GM21423 (cell line): ENCODE results near the gene EPS8L3.
A peak's percentile ranks its signal among the peaks of the same experiment; 100 is the strongest.

Experiments used
- ATAC-seq: cut with Tn5 transposase; IDR thresholded peaks from one replicate; pipeline ENCODE4 v1.9.1; 2021; ENCODE audit warnings: mild to moderate bottlenecking, moderate library complexity; ENCODE audit not compliant: unreplicated experiment

EPS8L3 gene

GRCh38 chr1:109782927-109783326 lies 19.2 kb upstream of the EPS8L3 start:
- ATAC-seq, result no peak

GRCh38 chr1:109782514-109782913 lies 18.8 kb upstream of the EPS8L3 start:
- no peak for ATAC-seq

DNA sequence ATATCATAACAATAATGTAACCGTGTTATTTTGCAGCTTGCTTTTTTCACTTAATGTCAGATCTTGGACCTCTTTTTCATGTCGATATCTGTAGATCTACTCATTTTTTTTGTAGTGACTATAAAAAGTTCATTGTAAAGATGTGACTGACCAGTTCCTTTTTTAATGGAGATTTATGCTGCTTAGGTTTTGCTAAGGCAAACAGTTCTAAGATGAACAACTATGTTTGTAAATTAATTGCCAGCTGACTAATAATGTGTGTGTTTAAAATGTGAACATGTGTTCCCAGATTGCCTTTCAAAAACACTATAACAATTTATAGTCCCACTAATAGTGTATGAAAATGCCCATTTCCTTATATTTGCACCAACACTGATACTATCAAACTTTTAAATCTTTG lies 18.1 kb upstream of the EPS8L3 start:
- ATAC-seq, result no peak

DNA sequence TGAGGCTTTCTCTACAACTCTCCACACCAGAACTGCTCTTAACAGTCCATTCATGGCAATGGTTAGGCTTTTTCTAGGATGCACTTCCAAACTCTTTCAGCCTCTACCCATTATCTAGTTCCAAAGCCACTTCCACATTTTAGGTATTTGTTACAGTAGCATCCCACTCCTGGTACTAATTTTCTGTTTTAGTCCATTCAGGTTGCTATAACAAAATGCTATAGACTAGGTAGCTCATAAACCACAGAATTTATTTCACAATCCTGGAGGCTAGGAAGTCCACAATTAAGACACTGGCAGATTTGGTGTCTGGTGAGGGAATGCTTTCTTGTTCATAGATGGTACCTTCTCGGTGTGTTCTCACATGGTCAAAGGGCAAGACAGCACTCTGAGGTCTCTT lies 17.3 kb upstream of the EPS8L3 start:
- no peak for ATAC-seq

GRCh38 chr1:109777980-109778625 lies 14.4 kb upstream of the EPS8L3 start:
- ATAC-seq, result no peak

DNA sequence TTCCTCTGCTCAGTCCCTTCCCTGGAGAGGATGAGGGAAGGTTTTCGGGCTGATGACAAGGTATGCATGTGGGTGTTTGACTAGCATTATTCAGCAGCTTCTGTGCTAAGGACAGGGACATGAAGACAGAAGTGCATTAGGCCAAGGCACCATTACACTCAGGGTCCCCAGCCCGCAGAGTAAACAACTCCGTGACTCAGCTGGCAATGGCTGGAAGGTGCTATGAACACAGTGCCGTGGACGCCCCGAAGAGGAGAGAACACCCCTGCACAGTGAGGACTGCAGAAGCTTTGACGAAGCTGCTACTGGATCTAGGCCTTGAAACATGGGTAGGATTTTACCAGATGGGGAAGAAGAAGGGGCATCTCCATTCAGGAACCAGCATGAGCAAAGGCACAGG lies 13.7 kb upstream of the EPS8L3 start:
- ATAC-seq, result no peak

DNA sequence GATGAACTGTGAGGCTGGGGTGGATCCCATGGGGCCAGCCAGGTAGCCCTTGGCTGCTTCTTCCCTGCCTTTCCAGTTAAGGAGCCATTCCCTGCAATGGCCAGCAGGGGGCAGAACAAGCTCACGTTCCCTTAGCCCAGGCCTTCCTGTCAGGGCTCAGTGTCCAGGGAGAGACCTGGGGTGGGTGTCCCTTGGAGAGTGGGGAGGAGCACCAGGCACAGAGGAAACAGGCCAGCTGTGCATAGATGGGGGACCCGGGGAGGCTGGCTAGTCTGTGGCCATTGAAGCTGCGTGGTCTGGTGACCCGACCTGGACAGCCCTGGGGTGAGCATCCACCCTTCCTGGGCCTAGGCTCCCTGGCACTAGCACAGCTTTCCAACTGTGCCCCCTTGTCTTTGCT lies 13.2 kb upstream of the EPS8L3 start:
- peak; percentile 45 for ATAC-seq

- no peak for ATAC-seq
Measured at GRCh38 chr1:109776206-109776835, 12.6 kb upstream of the EPS8L3 start.

- no peak for ATAC-seq
Measured at GRCh38 chr1:109775398-109775797, 11.7 kb upstream of the EPS8L3 start.

- ATAC-seq, result no peak
Measured at GRCh38 chr1:109773900-109774485, 10.3 kb upstream of the EPS8L3 start.

DNA sequence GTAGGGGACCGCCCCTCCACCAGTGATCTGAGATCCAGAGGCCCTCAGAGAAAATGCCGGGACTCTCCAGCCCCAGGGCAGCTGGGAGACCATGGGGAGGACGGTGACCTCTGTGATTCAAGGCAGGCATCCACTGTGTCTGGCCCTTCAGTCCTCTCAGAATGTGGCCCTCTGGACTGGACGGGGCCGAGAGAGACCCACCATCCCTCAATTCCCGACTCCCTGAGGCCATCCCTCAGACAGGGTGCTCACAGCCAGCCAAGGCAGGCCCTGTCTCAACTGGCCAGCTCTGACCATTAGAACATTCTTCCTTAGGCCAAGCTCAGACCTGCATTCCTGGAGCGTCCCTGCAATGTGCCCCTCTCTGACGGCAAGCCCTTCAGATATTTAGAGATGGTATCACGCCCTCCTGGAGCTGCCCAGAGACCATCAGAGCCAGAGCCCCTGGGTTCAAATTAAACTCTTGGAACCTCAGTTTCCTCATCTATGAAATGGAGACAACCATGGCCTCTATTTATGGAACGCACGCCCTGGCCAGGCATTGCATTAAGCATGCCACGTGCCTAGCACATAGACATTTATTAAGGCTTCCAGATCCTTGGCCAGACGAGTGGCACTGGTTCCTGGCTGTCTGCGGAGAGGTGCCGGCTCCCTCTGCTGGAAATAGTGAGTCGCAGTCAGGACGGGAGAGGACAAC lies 9.6 kb upstream of the EPS8L3 start:
- peak; percentile 73 for ATAC-seq

DNA sequence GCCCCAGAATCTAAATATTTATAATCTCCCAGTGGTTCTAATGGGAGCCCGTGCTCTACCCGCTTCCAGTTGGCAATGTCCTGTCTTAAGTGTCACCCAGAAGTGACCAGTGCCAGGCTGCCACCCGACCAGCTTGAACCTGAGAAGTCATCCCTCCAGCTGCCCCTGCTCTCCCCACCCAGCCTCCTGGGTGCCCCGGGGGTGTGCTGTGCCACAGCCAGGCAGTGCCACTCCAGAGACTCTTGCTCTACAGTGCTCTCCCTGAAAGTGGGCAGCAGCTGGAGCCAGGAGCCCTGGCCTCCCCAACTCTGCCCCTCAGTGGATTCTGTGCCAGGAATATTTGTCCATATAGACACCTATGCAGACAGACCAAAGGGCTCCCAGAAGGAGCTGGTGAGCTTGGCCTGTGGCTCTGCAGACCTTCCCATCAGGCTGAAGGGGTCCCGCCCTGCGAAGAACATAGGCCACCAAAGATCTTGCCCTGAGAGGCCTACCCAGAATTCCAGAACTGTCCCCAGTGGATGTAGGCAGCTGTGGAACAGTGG lies 9.0 kb upstream of the EPS8L3 start:
- ATAC-seq, result no peak

DNA sequence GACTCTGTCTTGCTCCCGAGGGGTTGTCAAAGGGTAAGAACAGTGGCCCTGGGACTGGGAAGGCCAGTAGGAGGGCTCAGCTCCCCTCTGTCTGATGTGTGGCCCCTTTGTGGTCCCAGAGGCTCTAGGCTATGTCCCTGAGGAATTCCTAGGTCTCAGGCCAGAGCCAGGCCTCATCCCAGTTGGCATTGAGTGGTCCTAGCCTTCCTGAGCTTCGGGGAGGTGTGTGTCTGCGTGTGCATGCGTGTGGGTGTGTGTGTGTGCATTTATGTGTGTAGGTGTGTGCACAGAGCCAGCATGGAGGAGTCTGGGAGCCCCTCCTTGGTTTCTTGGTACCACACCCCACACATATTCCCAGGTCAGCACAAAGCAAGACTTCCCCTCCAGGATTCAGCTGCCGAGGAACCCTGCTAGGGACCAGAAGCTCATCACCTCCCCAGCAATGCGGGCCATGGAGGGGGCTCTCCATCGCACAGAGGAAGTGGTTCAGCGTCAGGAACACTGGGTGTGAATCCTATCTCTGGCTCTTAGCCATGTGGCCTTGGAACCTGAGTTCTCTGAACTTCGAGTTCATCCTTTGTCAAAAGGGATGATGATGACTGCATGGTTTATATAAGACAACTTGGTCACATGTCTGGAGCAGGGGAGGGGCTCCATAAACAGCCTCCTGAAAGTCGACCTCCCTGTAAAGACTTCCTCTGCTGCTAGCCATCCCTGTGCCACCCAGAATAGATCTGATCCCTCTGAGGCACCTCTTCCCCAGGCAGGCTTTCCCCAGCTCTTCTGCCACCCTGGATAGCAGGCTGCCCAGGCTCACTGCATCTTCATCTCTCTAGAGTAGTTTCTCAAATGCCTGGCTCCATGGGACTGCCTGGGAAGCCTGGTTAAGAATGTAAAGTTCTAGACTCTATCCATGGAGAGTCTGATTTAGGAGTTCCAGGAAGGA lies 8.3 kb upstream of the EPS8L3 start:
- ATAC-seq, result no peak

GRCh38 chr1:109770331-109771095 lies 6.8 kb upstream of the EPS8L3 start:
- no peak for ATAC-seq

DNA sequence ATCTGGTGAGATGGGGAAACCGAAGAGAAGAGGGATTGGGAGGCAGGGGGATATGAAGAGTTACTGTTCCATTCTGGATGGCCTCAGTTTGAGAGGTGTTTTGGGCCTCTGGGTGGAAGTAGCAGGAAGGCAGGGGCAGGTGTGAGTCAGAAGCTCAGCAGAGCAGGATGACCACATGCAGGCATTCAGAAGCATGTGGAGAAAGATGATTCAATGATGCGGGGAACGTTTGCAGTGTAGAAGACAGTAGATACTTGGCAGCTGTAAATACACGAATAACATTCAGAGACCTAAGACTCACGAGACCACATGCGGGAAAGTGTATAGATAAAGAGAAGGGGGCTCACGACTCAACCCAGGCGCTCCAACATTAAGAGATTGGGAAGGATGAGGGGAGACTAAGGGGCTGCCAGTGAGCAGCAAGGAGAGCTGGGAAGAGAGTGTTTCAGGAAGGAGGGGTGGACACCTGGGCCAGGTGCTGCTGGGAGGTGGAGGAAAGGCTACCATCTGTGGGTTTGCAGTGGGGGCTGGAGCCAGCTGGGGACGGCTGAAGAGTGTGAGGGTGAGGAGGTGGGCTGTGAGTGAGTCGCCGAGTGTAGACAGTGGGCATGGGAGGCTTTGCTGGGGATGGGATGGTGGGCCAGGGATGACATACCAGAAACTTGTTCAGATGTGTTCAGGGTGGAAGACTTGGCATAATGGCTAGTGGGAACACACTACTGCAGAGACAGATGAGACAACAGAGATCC lies 5.8 kb upstream of the EPS8L3 start:
- no peak for ATAC-seq

- ATAC-seq, result no peak
Measured at GRCh38 chr1:109768820-109769219, 5.1 kb upstream of the EPS8L3 start.

DNA sequence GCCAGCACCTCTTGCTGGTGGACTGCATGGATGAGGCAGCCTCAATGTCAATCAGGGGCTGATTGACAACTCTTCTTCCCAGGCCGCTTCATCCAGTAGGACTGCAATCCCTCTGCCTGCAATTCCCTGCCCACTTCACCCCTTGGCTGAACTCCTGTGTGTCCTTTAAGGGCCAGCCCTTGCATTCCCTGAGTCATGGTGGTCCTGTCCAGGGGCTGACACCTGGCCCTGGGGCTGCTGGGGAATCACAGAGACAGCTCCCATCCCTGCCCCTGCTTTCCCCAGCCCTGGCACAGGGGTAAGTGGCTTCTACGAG lies 4.6 kb upstream of the EPS8L3 start:
- no peak for ATAC-seq

GRCh38 chr1:109767637-109768334 lies 4.1 kb upstream of the EPS8L3 start:
- no peak for ATAC-seq
